Right forelimb (tissue), 1 donor: ENCODE data around the gene CFLAR.

ENCODE experiments used
- DNase-seq: peaks from one replicate; pipeline ENCODE4 v3.0.0-alpha.2; 2018

Gene CFLAR

DNA sequence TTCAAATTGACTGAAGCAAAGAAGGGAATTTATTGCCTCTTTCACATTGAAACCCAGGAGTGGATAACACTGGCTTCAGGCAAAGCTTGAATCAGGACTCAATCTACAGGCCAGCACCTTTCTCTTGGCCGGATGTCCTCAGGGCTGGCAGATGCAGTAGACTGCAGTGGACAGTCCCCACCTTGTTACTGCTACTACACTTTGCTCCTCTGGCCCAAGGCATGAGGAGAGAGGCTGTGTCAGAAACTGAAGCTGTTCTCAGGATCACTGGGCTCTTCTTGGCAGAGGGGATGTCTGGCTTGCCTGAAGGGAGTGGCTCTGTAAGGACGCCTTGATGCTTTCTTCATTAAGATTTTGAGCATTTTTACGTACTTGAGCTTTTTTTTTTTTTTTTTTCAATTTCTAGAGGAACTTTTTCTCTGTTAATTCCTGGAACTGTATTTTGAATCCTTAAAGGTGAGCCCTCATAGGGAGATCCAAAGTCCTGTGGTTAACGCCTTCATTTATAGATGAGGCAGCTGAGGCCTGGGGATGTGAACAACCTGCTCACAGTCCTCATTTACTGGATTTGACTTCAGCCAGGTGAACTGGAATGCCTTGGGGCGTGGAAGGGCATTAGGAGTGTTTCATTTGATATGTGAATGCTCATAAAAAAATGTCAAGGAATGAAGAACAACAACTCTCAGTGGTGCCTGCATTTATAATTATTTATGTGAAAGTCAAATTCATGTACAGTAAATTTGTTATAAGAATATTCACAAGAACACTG is 103.5 kb downstream of the CFLAR start:
- DNase-seq: no peak

DNA sequence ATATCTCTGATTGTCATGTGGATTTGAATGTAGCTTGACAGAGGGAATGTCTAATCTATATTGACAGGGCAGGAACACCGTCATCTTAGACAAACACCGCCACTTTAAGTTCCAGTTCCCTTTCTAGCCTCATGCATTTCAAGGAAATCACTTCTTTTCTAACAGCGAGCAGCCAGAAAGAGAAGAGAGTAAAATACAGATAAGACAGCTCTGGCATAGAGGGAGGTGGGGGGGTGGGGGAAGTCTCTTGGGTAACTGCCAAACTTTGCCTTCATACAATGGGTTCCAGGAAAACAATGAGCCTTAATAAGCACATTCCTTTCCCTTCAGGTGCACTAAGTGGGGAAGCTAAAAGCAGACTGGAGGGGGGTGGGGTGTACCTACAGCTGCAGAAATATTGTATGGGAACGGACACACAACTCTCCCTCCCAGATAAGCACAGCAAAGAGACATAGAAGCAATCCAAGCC is 104.2 kb downstream of the CFLAR start:
- DNase-seq: no peak

DNA sequence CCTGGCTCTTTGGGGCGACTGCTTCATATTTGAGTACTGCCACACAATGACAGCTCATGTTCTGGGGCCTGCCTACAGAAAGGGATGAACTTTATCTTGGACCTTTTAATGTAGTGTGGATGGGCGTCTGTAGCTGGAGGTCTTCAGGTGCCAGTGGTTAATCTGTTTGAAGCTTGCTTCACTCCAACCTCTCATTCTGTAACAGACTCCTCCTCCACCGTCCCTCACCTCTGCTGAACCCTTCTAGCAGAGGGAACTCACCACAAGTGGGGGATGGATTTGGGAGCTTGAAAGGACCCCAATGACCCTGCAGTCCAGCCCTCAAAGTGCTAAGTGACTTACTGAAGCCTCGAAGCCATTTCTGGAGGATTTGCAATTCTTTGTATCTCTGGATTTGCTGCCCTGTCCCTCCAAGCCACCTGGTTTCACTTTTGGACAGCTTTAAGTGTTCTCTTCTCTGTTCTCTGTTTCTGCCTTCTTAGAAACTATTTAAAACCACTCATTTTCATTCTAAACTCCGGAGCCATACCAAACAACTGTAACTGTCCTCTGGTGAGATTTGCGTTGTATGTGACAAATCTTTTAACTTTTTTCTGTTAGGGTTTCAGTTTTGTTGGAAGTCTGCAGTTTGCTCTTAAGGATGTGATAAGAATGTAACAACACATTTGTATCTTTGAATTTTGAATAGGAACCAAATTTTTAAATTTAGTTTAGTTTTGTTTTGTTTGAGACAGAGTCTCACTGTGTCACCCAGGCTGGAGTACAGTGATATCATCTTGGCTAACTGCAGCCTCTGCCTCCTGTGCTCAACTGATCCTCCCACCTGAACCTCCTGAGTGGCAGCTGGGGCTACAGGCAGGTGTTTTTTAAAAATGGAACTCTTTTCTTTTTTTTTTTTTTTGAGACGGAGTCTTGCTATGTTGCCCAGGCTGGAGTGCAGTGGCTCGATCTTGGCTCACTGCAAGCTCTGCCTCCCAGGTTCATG is 107.4 kb downstream of the CFLAR start:
- DNase-seq: no peak
